ENCODE data around the gene PADI1.

PADI1 gene

DNA sequence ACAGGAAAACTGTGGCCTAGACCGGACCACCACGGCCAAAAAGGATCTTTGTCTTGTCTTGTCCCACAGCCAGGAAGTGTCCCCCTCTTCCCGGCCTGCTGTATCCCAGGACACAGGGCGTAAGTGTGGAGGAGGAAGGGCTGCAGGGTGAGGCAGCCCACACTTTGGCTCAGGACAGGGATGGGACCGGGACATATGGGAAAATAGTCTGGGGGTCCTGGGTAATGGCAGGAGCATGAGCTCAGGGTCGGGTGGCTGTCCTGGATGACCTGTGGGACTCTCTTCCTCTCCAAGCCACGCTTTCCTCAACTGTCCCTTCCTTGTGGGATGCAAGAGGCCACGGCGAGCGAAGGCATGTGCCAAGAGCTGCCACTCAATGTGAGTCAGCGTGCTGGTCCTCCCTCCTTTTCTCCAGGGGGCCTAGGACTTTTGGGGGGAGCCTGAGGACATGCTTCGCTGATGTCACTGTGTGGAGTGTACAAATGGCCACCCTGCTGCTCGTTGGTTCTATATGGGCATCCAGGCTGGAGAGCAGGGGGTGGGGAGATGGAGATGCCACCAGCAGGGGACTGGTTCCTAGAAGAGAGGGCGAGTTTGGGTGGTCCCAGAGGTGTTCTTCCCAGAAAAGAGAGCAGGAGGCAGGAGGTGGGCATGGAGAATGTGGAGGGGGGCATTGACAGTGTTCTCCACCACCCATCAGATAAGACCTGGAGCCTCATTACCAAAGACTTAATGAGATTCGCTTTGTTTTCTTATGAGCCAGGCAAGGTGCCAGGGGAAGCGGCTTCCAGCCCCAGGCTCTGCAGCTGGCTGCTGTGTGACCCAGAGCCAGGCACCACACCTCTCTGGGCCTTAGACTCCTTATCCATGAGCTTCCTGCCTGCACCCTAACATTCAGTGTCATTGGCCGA is 11.5 kb upstream of the PADI1 start:
- DNase-seq (ENCODE audit: low read depth) = no peak
- no peak overlapping the region for H3K4me3 ChIP-seq (ENCODE audit: control insufficient read depth, low read depth, low read length)
- TF ChIP-seq, protein P1, sequence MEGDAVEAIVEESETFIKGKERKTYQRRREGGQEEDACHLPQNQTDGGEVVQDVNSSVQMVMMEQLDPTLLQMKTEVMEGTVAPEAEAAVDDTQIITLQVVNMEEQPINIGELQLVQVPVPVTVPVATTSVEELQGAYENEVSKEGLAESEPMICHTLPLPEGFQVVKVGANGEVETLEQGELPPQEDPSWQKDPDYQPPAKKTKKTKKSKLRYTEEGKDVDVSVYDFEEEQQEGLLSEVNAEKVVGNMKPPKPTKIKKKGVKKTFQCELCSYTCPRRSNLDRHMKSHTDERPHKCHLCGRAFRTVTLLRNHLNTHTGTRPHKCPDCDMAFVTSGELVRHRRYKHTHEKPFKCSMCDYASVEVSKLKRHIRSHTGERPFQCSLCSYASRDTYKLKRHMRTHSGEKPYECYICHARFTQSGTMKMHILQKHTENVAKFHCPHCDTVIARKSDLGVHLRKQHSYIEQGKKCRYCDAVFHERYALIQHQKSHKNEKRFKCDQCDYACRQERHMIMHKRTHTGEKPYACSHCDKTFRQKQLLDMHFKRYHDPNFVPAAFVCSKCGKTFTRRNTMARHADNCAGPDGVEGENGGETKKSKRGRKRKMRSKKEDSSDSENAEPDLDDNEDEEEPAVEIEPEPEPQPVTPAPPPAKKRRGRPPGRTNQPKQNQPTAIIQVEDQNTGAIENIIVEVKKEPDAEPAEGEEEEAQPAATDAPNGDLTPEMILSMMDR (IDR thresholded peaks at IDR 0.05; ENCODE audit: control insufficient read depth, insufficient read depth, low read depth, low read length, missing control alignments) = no peak

DNA sequence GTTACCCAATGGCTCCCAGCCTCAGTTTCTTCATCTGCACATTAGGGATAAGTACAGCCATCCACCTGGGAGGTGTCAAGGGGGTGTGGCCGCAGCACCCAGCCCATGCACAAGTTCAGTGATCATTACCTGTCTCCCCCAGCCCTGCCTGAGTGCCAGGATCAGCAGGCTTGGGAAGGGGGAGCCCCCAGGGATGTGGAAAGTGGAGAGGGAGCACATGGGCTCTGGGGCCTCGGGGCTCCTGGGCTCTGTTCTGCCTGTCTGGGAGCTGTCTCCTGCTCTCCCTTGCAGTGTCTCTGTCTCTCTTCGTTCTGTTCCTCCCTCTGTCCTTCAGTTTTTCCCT is 10.8 kb upstream of the PADI1 start:
- no peak for DNase-seq (ENCODE audit: low read depth)
- TF ChIP-seq, protein P1 (IDR thresholded peaks at IDR 0.05; ENCODE audit: control insufficient read depth, insufficient read depth, low read depth, low read length, missing control alignments) = no peak

DNA sequence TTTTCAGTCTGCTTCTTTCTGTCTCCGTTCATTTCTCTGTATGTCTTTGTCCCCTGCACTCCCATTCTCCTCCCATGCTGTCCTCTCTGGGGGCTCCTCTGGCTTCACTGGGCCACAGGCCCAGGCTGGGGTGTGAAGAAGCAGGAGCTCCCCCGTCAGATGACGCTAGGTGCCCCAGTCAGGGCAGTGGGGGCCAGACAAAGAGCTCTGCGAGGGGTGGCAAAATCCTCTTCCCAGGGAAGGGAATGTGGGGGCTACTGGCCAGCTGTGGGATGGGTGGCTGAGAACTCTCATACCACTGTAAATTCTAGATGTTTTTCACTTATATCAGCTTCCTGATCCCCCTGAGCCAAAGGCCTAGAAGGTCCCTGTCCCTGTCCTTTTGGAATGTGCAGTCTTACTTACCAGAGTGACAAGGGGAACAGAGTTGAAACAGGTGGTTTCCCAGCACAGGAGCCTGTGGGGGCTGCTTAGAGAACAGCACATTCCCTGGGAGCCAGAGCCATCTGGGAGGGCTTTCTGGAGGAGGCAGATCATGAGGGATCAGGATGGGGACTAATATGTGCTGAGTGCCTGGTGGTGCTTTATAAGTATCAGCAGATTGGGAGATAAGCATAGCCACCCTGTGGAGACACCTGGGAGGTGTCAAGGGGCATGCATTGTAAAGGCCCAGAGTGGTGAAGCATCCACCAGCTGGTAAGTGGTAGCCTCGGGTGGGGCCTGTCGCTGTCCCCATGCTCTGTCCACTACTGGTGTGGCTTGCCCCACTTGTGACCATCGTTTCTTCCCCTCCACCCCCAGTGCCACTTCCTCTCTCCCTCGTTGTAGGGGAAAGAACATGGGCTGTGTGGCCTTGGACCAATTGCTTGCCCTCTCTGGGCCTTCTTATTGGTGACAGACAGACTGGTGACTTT is 10.1 kb upstream of the PADI1 start:
- TF ChIP-seq, protein P1 (IDR thresholded peaks at IDR 0.05; ENCODE audit: control insufficient read depth, insufficient read depth, low read depth, low read length, missing control alignments) = no peak
- DNase-seq (ENCODE audit: low read depth) = no peak
- H3K4me3 ChIP-seq (ENCODE audit: control insufficient read depth, low read depth, low read length) = no peak overlapping the region

More for the DNA sequence above, 10.8 kb upstream of the PADI1 start:
- no peak overlapping the region for H3K4me3 ChIP-seq (ENCODE audit: control insufficient read depth, low read depth, low read length)

DNA sequence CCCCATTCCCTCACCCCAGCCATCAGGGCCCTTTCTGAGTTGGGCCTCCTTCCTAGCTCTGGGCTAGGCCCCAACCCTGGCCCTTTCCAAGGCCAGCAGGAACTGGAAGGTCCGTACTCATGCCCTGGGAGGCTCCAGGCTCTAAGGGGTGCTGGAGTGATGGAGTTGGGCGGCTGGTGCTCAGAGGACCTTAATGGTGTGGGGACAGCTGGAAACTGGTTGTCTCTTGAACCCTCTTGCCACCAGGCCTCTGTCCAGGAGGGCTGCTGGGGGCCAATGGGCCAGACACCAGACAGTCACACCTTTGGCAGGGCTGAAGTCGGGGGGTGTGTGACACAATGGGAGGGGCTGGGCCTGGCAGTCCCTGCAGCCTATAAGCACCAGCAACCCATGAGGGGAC is 9.2 kb upstream of the PADI1 start:
- no peak overlapping the region for H3K4me3 ChIP-seq (ENCODE audit: control insufficient read depth, low read depth, low read length)
- DNase-seq (ENCODE audit: low read depth) = no peak
- TF ChIP-seq, protein P1 (IDR thresholded peaks at IDR 0.05; ENCODE audit: control insufficient read depth, insufficient read depth, low read depth, low read length, missing control alignments) = no peak

DNA sequence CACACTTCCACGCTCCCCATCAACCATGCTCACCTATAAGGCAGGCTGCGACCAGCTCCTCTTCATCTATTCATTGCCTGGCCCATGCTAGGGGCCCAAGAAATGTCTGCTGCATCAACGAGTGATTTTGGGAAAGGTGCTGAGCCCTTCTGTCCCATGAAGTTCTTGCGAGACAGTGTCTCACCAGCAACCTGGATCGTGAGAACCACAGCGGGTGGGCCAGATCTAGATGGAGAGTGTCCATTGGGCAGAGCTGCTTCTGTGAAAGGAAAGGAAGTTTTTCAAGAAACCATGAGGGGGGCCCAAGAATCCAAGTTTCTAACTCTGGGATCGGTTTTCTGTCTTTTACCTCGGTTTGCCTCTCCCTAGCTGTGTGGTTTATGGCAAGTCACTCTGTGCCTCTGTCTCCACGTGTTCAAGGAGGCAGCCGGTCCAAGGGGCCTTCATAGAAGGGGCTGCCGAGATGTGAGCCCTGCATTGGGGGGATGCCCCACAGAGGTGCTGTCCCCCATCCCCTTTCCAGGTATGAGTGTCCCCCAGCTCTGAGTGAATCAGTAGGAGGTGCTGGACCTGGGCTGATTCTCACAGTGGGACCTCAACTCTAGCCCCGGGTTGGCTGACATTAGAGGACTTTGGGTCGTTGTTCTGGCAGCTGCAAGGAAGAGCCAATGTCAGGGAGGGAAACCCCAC is 8.3 kb upstream of the PADI1 start:
- H3K4me3 ChIP-seq (ENCODE audit: control insufficient read depth, low read depth, low read length) = no peak overlapping the region
- DNase-seq (ENCODE audit: low read depth) = no peak
- TF ChIP-seq, protein P1 (IDR thresholded peaks at IDR 0.05; ENCODE audit: control insufficient read depth, insufficient read depth, low read depth, low read length, missing control alignments) = no peak

DNA sequence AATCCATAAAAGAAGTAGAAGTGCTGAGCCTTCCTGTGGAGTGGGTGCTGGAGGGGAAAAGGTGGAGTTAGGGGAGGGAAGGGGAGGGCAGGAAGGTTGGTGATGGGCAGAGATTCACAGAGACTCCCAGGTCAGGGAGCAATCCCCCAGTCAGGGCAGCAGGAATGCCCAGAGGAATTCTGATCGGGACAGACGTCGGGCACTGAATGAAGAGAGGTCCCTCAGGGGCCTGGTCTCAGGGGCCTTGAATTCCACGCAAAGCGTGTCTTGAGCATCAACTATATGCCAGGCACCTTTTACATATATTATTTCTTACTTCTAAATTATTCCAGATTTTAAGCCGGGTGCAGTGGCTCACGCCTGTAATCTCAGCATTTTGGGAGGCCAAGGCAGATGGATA is 7.2 kb upstream of the PADI1 start:
- no peak for DNase-seq (ENCODE audit: low read depth)
- TF ChIP-seq, protein P1 (IDR thresholded peaks at IDR 0.05; ENCODE audit: control insufficient read depth, insufficient read depth, low read depth, low read length, missing control alignments) = no peak
- no peak overlapping the region for H3K4me3 ChIP-seq (ENCODE audit: control insufficient read depth, low read depth, low read length)

Data from AG09309 (cell line).